GM10248 (cell line): Measurements from ENCODE around the gene GRID1.

ENCODE experiments used
- CTCF ChIA-PET: fragments of 300-600 bp; sonication (Branson Sonifier 250); formaldehyde crosslinking; extraction: SDS; loops from one replicate; lab custom pipeline; 2021; ENCODE audit warnings: antibody characterized with exemption; lab: Yijun Ruan, JAX
- POLR2A ChIA-PET: fragments of 350-650 bp; sonication (Branson Sonifier 250); formaldehyde crosslinking; extraction: SDS; loops from one replicate; lab custom pipeline; 2020; ENCODE audit warnings: antibody characterized with exemption; lab: Yijun Ruan, JAX
- DNase-seq: peaks from one replicate; pipeline ENCODE4 v3.0.0; 2012; ENCODE audit errors: extremely low spot score
- CTCF ChIP-seq: IDR thresholded peaks from 2 replicates; pipeline ENCODE4 v1.5.1; 2012; ENCODE audit warnings: mild to moderate bottlenecking, low read depth; ENCODE audit errors: extremely low read depth, missing control alignments, control extremely low read depth

GRID1 gene

GRCh38 chr10:85624511-85624910 is 742.1 kb downstream of the GRID1 start:
- POLR2A ChIA-PET = no interaction called here
- no peak for TF ChIP-seq CTCF
- DNase-seq = no peak
- CTCF ChIA-PET = interaction anchor here (1.5 kb wide), 1 partner anchor 29 kb away, joined by 3 read pairs; no protein-coding TSS in a partner anchor

GRCh38 chr10:85623758-85624157 is 742.8 kb downstream of the GRID1 start:
- ChIA-PET POLR2A (no interaction called here), CTCF (interaction anchor here (1.5 kb wide), 1 partner anchor 29 kb away, joined by 3 read pairs; no protein-coding TSS in a partner anchor)
- no peak for TF ChIP-seq CTCF
- no peak for DNase-seq

GRCh38 chr10:85623342-85623741 is 743.3 kb downstream of the GRID1 start:
- ChIA-PET CTCF (no interaction called here), POLR2A (no interaction called here)
- TF ChIP-seq CTCF = no peak
- no peak for DNase-seq

GRCh38 chr10:85622425-85622824 is 744.2 kb downstream of the GRID1 start:
- TF ChIP-seq CTCF = no peak
- ChIA-PET POLR2A (no interaction called here), CTCF (no interaction called here)
- no peak for DNase-seq

- POLR2A ChIA-PET = no interaction called here
- TF ChIP-seq CTCF = no peak
- no peak for DNase-seq
- CTCF ChIA-PET = no interaction called here
These were observed 745.0 kb downstream of the GRID1 start for GRCh38 chr10:85621562-85621961.

GRCh38 chr10:85620807-85621206 is 745.8 kb downstream of the GRID1 start:
- DNase-seq = no peak
- TF ChIP-seq CTCF = no peak
- POLR2A ChIA-PET = no interaction called here
- CTCF ChIA-PET = interaction anchor here (1.6 kb wide), 1 partner anchor 10 kb away, joined by 4 read pairs; no protein-coding TSS in a partner anchor
